ENCODE measurements around the gene RNU1-4.
"Not testable (repeated sequence)": the region's sequence is repeated elsewhere in the genome, so short reads cannot be mapped to it uniquely, and the experiment has no call there.

The RNU1-4 gene

DNA sequence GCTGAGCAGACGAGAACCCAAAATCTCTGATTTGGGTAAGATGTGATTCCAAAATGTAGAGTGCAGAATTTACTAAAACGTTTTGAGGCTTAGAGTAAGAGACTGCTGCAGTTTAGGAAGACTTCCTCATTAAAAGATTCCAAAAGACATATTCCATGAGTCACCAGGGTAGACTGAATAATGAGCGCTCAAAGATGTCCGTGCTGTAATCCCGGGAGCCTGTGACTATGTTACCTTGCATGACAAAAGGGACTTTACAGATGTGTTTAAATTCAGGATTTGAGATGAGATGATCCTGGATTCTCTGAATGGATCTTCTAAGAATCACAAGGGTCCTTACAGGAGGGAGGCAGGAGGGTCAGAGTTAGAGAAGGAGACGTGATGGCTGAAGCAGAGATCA is 33.4 kb downstream of the RNU1-4 start:
- H3K36me3 ChIP-seq (ENCODE audit: insufficient read depth); H2AFZ ChIP-seq (ENCODE audit: low read depth); H3K27ac ChIP-seq; H3K4me1 ChIP-seq (ENCODE audit: low read depth, poor library complexity, severe bottlenecking); H3K4me2 ChIP-seq; H4K20me1 ChIP-seq (ENCODE audit: insufficient read depth); H3K4me3 ChIP-seq (IDR thresholded peaks at IDR 0.05; ENCODE audit: insufficient read depth, low read depth, low read length); H3K9ac ChIP-seq; H3K79me2 ChIP-seq (ENCODE audit: insufficient read depth, low read depth): not testable (repeated sequence)
- H3K27me3 ChIP-seq (ENCODE audit: insufficient read depth, low read depth): peaks cover 30% of the 10 kb centered on the region

DNA sequence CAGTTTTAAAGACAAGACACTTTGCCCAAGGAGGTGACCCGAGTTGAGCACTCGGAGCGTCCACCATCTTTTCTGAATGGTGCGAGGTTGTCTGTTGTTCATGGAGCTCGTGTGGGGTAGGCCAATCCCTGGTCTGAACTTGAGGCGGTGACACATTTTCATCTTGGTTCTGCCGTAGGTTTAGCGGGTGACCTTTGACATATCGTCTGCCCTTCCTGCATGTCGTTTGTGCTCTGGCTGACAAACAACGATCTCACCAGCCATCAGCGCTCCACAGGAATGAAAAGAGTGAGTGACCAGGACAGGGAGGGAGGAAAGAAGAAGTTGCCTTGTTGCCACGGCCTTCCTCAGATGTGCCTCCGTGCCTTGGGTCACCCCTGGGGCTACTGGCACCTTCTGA is 34.5 kb downstream of the RNU1-4 start:
- not testable (repeated sequence) for H4K20me1 ChIP-seq (ENCODE audit: insufficient read depth); H3K4me2 ChIP-seq; H3K4me1 ChIP-seq (ENCODE audit: low read depth, poor library complexity, severe bottlenecking); H3K9ac ChIP-seq; H3K36me3 ChIP-seq (ENCODE audit: insufficient read depth); H3K27ac ChIP-seq; H3K4me3 ChIP-seq (IDR thresholded peaks at IDR 0.05; ENCODE audit: insufficient read depth, low read depth, low read length); H2AFZ ChIP-seq (ENCODE audit: low read depth); H3K79me2 ChIP-seq (ENCODE audit: insufficient read depth, low read depth)
- H3K27me3 ChIP-seq (ENCODE audit: insufficient read depth, low read depth): peaks cover 32% of the 10 kb centered on the region

DNA sequence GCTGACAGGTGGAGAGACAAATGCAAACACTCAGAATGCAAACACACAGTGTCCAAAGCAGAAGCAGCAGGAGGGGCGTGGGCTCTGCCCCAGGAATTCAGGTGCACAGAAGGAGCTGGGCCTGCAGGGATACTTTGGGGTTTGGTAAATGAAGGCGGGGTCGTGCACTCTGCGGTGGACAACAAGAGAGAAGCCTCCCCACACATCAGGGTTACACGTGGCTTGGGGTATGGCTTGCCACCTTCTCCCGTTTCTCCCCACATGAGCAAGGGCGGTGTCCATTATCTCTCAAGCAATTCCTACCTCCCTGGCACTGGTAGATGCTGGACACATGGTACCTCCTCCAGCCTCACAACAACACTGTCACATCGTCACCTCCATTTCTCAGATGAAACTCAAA is 35.0 kb downstream of the RNU1-4 start:
- not testable (repeated sequence) for H3K9ac ChIP-seq; H3K36me3 ChIP-seq (ENCODE audit: insufficient read depth); H3K27ac ChIP-seq; H2AFZ ChIP-seq (ENCODE audit: low read depth); H3K4me3 ChIP-seq (IDR thresholded peaks at IDR 0.05; ENCODE audit: insufficient read depth, low read depth, low read length); H3K79me2 ChIP-seq (ENCODE audit: insufficient read depth, low read depth); H3K4me2 ChIP-seq; H3K4me1 ChIP-seq (ENCODE audit: low read depth, poor library complexity, severe bottlenecking); H4K20me1 ChIP-seq (ENCODE audit: insufficient read depth)
- peaks cover 35% of the 10 kb centered on the region for H3K27me3 ChIP-seq (ENCODE audit: insufficient read depth, low read depth)

DNA sequence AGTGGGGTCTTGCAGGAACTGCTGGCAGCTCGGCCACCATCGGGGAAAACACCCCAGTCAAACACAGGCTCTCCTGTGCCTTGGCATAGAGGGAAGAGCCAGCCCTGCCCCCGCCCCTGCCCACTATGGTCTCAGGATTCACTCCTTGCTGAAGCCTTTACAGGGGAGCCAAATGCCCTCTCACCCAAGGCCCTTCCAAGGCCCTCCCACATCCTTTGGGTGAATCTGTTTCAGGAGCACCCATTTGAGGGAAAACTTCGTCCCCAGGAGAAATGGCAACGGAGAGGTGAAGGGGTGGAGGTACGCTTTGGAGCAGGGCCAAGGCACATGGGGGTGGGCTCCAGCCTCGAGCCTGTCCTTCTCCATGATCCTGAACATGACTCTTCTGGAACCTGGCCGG is 35.9 kb downstream of the RNU1-4 start:
- H3K4me1 ChIP-seq (ENCODE audit: low read depth, poor library complexity, severe bottlenecking); H2AFZ ChIP-seq (ENCODE audit: low read depth); H3K4me3 ChIP-seq (IDR thresholded peaks at IDR 0.05; ENCODE audit: insufficient read depth, low read depth, low read length); H3K79me2 ChIP-seq (ENCODE audit: insufficient read depth, low read depth); H3K9ac ChIP-seq; H3K27ac ChIP-seq; H3K36me3 ChIP-seq (ENCODE audit: insufficient read depth); H4K20me1 ChIP-seq (ENCODE audit: insufficient read depth); H3K4me2 ChIP-seq: not testable (repeated sequence)
- peaks cover 37% of the 10 kb centered on the region for H3K27me3 ChIP-seq (ENCODE audit: insufficient read depth, low read depth)

DNA sequence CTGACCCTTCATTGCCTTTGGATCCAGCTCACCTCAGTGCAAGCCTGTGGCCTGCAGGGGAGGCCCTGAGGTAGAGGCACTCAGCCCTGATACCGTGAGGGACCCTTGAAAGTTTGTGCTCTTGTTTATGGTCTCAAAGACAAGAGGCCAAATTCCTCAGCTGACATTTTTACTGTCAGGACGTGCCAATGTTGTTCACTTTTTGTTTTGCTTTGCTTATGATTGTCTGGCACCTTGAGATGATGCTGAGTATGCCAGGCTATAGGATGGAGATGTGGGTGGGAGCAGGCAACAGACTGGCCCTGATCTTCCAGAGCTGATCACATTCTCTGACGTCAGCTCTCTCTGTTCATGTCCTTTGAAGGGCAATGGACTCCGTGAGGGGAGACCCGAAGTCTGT is 36.5 kb downstream of the RNU1-4 start:
- H3K4me2 ChIP-seq; H3K36me3 ChIP-seq (ENCODE audit: insufficient read depth); H3K27ac ChIP-seq; H3K4me3 ChIP-seq (IDR thresholded peaks at IDR 0.05; ENCODE audit: insufficient read depth, low read depth, low read length); H3K79me2 ChIP-seq (ENCODE audit: insufficient read depth, low read depth); H3K4me1 ChIP-seq (ENCODE audit: low read depth, poor library complexity, severe bottlenecking); H3K9ac ChIP-seq; H2AFZ ChIP-seq (ENCODE audit: low read depth); H4K20me1 ChIP-seq (ENCODE audit: insufficient read depth): not testable (repeated sequence)
- peaks cover 33% of the 10 kb centered on the region for H3K27me3 ChIP-seq (ENCODE audit: insufficient read depth, low read depth)

DNA sequence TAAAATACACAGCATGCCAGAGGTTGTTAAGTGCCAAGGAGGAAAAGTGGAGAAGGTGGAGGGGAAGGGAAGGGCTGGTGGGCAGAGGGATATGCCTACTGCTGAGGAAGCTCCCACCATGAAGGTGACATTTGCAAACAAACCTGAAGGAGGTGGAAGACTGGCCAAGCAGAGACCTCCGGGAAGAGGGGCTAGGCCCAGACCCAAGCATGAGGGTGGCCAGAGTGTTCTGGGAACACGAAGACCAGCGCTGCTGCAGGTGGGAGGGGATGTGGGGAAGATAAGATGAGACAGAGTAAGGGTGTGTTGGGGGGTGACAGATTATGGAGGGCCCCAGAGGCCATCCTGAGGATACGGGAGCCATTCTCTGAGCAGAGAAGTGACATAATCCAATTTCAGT is 37.5 kb downstream of the RNU1-4 start:
- not testable (repeated sequence) for H2AFZ ChIP-seq (ENCODE audit: low read depth); H3K36me3 ChIP-seq (ENCODE audit: insufficient read depth); H3K4me3 ChIP-seq (IDR thresholded peaks at IDR 0.05; ENCODE audit: insufficient read depth, low read depth, low read length); H3K27ac ChIP-seq; H3K4me2 ChIP-seq; H3K4me1 ChIP-seq (ENCODE audit: low read depth, poor library complexity, severe bottlenecking); H3K79me2 ChIP-seq (ENCODE audit: insufficient read depth, low read depth); H3K9ac ChIP-seq; H4K20me1 ChIP-seq (ENCODE audit: insufficient read depth)
- peaks cover 27% of the 10 kb centered on the region for H3K27me3 ChIP-seq (ENCODE audit: insufficient read depth, low read depth)

DNA sequence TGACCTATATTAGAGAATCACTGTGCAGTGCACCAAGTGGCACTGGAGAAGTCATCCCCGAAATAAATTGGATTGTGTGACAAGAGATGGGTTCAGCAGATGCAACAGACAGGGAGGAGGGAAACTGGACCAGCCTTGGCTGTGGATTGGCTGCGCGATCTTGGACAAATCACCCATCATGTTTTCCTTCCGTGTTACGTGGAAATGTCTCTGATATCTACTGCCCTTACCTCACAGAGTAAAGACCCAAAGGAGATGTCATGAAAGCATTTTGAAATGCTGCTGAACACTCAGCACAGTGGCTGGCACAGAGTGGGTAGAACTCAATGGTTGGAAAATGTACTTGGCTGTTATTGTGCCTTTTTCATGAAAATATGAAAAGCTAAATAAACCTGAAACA is 39.2 kb downstream of the RNU1-4 start:
- H3K4me3 ChIP-seq (IDR thresholded peaks at IDR 0.05; ENCODE audit: insufficient read depth, low read depth, low read length); H3K9ac ChIP-seq; H3K4me2 ChIP-seq; H3K79me2 ChIP-seq (ENCODE audit: insufficient read depth, low read depth); H2AFZ ChIP-seq (ENCODE audit: low read depth); H3K4me1 ChIP-seq (ENCODE audit: low read depth, poor library complexity, severe bottlenecking); H4K20me1 ChIP-seq (ENCODE audit: insufficient read depth); H3K36me3 ChIP-seq (ENCODE audit: insufficient read depth); H3K27ac ChIP-seq: not testable (repeated sequence)
- peaks cover 19% of the 10 kb centered on the region for H3K27me3 ChIP-seq (ENCODE audit: insufficient read depth, low read depth)

DNA sequence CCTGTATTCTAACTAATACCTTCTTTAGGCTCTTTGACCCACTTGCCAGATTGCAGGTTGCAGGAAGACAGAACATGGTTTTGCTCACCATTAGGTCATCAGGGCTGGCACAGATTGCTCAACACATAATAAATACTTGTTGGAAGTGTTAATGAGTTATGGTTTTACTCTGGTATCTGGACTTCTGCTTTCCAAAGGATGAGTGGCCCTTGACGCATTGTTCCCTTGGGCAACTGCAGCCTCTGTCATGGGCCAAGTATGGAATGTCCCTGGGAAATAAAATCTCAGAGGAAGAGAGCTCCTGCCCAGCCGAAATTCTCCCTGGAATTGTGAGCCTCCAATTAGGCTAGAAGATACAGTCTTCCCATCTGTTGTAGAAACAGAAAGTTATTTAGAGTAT is 40.7 kb downstream of the RNU1-4 start:
- not testable (repeated sequence) for H3K9ac ChIP-seq; H3K4me3 ChIP-seq (IDR thresholded peaks at IDR 0.05; ENCODE audit: insufficient read depth, low read depth, low read length); H3K27ac ChIP-seq; H3K36me3 ChIP-seq (ENCODE audit: insufficient read depth); H4K20me1 ChIP-seq (ENCODE audit: insufficient read depth); H3K4me2 ChIP-seq; H3K79me2 ChIP-seq (ENCODE audit: insufficient read depth, low read depth); H3K4me1 ChIP-seq (ENCODE audit: low read depth, poor library complexity, severe bottlenecking); H2AFZ ChIP-seq (ENCODE audit: low read depth)
- peaks cover 19% of the 10 kb centered on the region for H3K27me3 ChIP-seq (ENCODE audit: insufficient read depth, low read depth)

DNA sequence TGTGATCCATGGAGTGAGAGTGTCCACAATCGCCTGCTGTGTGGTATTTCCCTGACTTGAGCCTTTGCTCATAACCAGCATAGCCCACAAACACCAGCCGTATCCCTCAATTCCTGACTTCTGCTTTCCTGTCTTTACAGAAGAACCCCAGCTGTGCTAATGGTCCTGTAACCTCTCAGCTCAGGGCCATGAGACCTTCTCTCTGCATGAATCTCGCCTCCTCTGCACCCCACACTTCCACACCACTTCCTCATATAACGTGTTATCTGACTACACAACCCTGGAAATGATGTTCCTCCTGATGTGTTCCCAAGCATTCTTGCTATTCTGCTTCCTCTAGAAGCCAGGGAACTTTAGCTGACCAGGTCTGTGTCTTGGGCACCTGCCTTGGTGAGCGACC is 41.3 kb downstream of the RNU1-4 start:
- not testable (repeated sequence) for H2AFZ ChIP-seq (ENCODE audit: low read depth); H3K27ac ChIP-seq; H3K4me3 ChIP-seq (IDR thresholded peaks at IDR 0.05; ENCODE audit: insufficient read depth, low read depth, low read length); H3K4me1 ChIP-seq (ENCODE audit: low read depth, poor library complexity, severe bottlenecking); H3K4me2 ChIP-seq; H3K79me2 ChIP-seq (ENCODE audit: insufficient read depth, low read depth); H3K36me3 ChIP-seq (ENCODE audit: insufficient read depth); H3K9ac ChIP-seq; H4K20me1 ChIP-seq (ENCODE audit: insufficient read depth)
- peaks cover 19% of the 10 kb centered on the region for H3K27me3 ChIP-seq (ENCODE audit: insufficient read depth, low read depth)

DNA sequence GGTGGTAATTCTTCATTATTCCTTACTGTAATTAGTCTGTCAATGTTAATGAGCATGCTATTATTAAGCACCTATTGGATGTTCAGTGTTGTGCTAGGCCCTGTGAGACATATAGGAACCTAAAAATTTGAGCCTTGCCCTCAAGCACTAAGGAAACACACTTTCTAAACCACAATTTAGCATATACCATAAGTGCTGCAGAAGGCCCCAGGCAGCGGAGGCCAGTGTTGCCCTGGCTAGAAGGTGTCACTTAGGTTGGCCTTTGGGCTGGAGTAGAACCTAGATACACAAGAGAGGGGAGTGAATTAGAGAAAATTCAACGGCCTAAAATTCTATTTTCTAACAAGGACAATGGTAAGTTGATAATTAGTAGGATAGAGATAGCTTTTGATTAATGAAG is 44.6 kb downstream of the RNU1-4 start:
- not testable (repeated sequence) for H3K4me2 ChIP-seq; H2AFZ ChIP-seq (ENCODE audit: low read depth); H3K27me3 ChIP-seq (ENCODE audit: insufficient read depth, low read depth); H3K9ac ChIP-seq; H3K36me3 ChIP-seq (ENCODE audit: insufficient read depth); H3K4me1 ChIP-seq (ENCODE audit: low read depth, poor library complexity, severe bottlenecking); H4K20me1 ChIP-seq (ENCODE audit: insufficient read depth); H3K79me2 ChIP-seq (ENCODE audit: insufficient read depth, low read depth); H3K27ac ChIP-seq; H3K4me3 ChIP-seq (IDR thresholded peaks at IDR 0.05; ENCODE audit: insufficient read depth, low read depth, low read length)

DNA sequence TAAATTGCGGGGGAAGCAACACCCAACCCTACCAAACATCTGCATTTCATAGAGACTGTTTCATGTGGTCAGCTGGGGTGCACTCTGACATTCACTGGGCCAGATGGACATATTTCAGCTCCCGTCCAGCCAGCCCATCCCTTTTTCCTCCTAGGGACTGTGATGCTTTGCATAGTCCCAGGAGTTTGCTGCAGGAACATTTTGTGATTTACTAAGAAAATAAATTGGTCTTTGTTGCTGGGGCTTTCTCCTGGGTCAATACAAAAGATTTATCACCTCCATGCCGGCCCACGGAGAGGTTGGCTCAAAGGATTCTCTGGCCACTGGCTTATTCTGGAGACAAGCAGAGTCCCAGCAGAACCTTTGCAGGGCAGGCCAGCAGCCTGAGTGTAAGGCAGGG is 46.0 kb downstream of the RNU1-4 start:
- not testable (repeated sequence) for H3K4me1 ChIP-seq (ENCODE audit: low read depth, poor library complexity, severe bottlenecking); H2AFZ ChIP-seq (ENCODE audit: low read depth); H3K79me2 ChIP-seq (ENCODE audit: insufficient read depth, low read depth); H3K4me2 ChIP-seq; H4K20me1 ChIP-seq (ENCODE audit: insufficient read depth); H3K9ac ChIP-seq; H3K36me3 ChIP-seq (ENCODE audit: insufficient read depth); H3K4me3 ChIP-seq (IDR thresholded peaks at IDR 0.05; ENCODE audit: insufficient read depth, low read depth, low read length); H3K27me3 ChIP-seq (ENCODE audit: insufficient read depth, low read depth); H3K27ac ChIP-seq
